GM18870 (cell line): Measurements from ENCODE around the gene SLC8A1.

Experiments
- ATAC-seq: cut with Tn5 transposase; IDR thresholded peaks from one replicate; pipeline ENCODE4 v1.9.1; 2021; ENCODE audit warnings: moderate library complexity; ENCODE audit not compliant: unreplicated experiment

The SLC8A1 gene

GRCh38 chr2:40120957-40121356, 330.9 kb downstream of the SLC8A1 start:
- ATAC-seq = no peak

- ATAC-seq = no peak
Measured at GRCh38 chr2:40120026-40120425, 331.9 kb downstream of the SLC8A1 start.

GRCh38 chr2:40118622-40119021, 333.3 kb downstream of the SLC8A1 start:
- no peak for ATAC-seq

- ATAC-seq = no peak
Measured at GRCh38 chr2:40115894-40116293, 336.0 kb downstream of the SLC8A1 start.

DNA sequence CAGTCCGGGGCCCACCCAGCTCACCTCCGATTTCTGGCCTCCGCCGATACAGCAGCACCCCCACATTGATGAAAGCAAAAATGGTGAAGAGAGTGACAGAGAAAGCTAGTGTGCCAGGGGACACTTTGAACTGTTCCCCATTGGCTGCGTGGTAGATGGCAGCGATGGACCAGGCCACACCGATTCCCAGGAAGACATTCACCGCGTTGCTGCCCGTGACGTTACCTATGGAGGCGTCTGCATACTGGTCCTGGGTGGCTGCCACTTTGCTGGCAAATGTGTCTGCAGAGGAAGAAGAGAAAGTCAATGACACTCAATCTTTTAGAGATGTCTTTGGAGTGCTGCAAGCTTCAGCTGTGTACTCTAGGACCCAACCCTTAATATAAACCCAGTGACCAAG, 336.5 kb downstream of the SLC8A1 start:
- ATAC-seq = no peak

DNA sequence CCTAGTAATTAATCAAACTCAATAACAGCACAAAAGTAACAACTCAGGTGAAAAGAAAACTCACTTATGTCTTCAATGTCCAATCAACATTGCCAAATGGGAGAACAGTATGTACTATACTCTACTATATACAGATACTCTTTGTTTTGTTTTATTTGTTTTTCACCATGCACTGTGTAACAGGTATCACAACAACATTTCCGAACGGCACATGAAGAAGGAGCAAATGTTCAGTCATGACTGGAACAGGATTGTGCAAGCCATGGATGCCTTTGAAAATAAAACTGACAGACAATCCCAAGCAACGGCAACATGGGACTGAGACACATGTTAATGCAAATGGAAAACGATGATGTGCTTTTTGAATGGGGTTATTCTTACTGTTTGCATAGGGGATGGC, 337.9 kb downstream of the SLC8A1 start:
- no peak for ATAC-seq

GRCh38 chr2:40113272-40113968, 338.5 kb downstream of the SLC8A1 start:
- no peak for ATAC-seq

GRCh38 chr2:40109381-40109780, 342.5 kb downstream of the SLC8A1 start:
- ATAC-seq = no peak

- ATAC-seq = no peak
Measured at GRCh38 chr2:40108851-40109250, 343.0 kb downstream of the SLC8A1 start.

GRCh38 chr2:40106061-40106460, 345.8 kb downstream of the SLC8A1 start:
- no peak for ATAC-seq

- no peak for ATAC-seq
Measured at GRCh38 chr2:40105593-40105992, 346.3 kb downstream of the SLC8A1 start.

DNA sequence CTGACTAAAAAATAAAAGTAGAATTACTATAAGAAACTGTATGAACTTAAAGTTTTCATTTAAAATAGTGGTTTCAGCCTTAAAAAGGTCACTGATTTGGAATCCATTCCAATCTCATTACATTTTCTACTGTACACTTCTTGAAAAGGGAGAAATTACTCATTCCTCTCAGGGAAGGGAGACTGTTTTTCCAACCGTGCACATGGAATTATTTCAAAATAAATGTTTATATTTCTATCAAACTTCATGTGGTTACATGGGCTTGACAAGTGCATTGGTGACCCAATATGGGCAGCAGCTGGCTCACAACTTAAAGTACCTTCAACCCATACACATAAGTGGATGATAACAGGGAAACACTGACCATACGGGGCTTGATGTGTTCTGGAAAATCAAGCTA, 348.3 kb downstream of the SLC8A1 start:
- ATAC-seq = no peak

DNA sequence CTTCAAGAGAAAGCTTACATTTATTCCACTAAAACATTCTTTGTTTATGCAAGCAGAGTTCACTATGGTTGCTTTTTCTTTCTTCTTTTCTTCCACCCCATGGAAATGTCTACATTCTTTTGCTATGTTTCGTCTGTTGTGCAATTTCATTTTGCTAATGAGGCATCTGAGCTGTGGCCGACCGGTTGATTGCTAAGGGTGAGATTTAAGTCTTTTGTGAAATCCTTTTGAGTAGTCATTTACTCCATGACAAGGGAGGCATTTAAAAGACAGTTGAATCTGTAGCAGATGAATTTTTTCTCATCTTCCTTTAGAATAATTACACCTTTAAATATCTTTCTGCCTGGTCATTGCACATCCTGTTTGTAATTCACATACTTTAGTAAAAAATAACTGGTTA, 348.7 kb downstream of the SLC8A1 start:
- ATAC-seq = no peak

DNA sequence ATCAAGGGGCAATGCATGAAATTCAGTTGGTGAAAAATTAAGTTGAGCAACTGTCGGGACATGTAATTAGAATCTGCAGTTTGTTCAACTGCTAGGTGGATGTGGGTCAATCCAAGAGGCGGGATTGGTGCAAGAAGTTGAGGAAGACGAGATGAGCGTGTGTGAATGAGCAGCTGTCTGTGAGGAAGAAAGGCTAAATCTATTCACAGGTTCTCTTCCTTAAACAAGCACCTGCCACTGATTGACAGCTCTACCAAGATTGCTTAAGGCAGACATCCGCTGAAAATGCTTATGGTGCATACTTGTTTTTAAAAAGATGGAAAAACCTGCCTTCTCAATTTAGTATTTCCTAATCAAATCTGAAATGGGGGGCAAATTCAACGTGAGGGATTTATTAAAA, 349.4 kb downstream of the SLC8A1 start:
- no peak for ATAC-seq

- peak; percentile 55 for ATAC-seq
Measured at GRCh38 chr2:40101131-40101575, 350.7 kb downstream of the SLC8A1 start.

DNA sequence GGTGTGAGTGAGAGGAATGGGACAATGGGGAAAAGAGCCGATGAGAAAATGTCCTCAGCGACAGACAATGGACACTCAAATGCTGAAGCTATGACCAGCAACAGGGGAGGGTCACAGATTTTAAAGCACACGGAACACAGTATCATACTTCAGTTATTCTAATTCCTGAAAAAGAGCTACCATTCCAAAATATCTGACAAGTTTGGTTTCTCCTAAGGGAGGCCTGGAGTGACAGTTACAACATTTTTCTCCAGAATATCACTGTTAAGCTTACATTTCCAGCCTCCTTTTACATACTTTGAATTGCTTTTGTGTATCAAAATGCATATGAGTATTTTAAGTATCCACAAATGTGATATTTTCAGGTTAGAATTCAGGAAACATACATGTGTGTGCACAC, 351.2 kb downstream of the SLC8A1 start:
- ATAC-seq = no peak

- ATAC-seq = no peak
Measured at GRCh38 chr2:40098786-40099470, 353.0 kb downstream of the SLC8A1 start.

- ATAC-seq = no peak
Measured at GRCh38 chr2:40097691-40098385, 354.1 kb downstream of the SLC8A1 start.

GRCh38 chr2:40096360-40096759, 355.5 kb downstream of the SLC8A1 start:
- ATAC-seq = no peak

GRCh38 chr2:40095000-40095399, 356.9 kb downstream of the SLC8A1 start:
- ATAC-seq = no peak

GRCh38 chr2:40094451-40094850, 357.4 kb downstream of the SLC8A1 start:
- ATAC-seq = no peak
